AG08396 (cell line): Measurements from ENCODE around the gene CLTB.

Experiments
- DNase-seq: peaks from one replicate; pipeline ENCODE4 v3.0.0; 2012; ENCODE audit warnings: low spot score, mixed read lengths

CLTB gene

GRCh38 chr5:176352116-176352878 is 64.0 kb downstream of the CLTB start:
- DNase-seq = no peak

- no peak for DNase-seq
These were observed 65.9 kb downstream of the CLTB start for GRCh38 chr5:176350416-176350815.

GRCh38 chr5:176342766-176343458 is 73.4 kb downstream of the CLTB start:
- no peak for DNase-seq
